Transverse colon (tissue), 4 donors: Measurements from ENCODE around the gene PITRM1. TPM values are rescaled to one million over a fixed set of nuclear protein-coding genes. Genes with fewer than 3 reads are reported as not detected.

ENCODE experiments used
- DNase-seq: peaks from one replicate; pipeline ENCODE4 v3.0.0-alpha.2; 2019
- H3K27ac ChIP-seq, 4 donors: fragments of 200-600 bp; sonication (generic); 2 replicates each; pipeline ENCODE4 v1.5.1; 2016 to 2018; ENCODE audit warnings: inconsistent platforms in 4 of 4
- H3K27me3 ChIP-seq: fragments of 200-600 bp; sonication (generic); 2 replicates; pipeline ENCODE4 v1.5.1; 2017; ENCODE audit warnings: inconsistent platforms
- H3K36me3 ChIP-seq, 4 donors: fragments of 200-600 bp; sonication (generic); 2 replicates each; pipeline ENCODE4 v1.5.1; 2017 to 2019; ENCODE audit warnings: inconsistent platforms in 4 of 4
- H3K4me1 ChIP-seq, 4 donors: fragments of 200-600 bp; sonication (generic); 2 replicates each; pipeline ENCODE4 v1.5.1; 2017 to 2020; ENCODE audit warnings: inconsistent platforms in 4 of 4
- H3K4me3 ChIP-seq, 4 donors: fragments of 200-600 bp; sonication (generic); 1 replicate in 1 of 4; 2 replicates in 3 of 4; pipeline versions ENCODE4 v1.5.1 to v1.6.1; 2017 to 2019; ENCODE audit warnings: inconsistent platforms in 4 of 4
- H3K9me3 ChIP-seq, 2 donors: fragments of 200-600 bp; sonication (generic); 2 replicates each; pipeline ENCODE4 v1.5.1; 2017 to 2019; ENCODE audit warnings: inconsistent platforms in 2 of 2
- CTCF ChIP-seq, 5 experiments: fragments of 200-600 bp in 3 of 5; fragments of 450-650 bp in 2 of 5; sonication (generic) in 3 of 5; IDR thresholded peaks; 1 replicate in 2 of 5; 2 replicates in 3 of 5; pipeline ENCODE4 v1.5.1; 2016 to 2017; ENCODE audit warnings: antibody characterized with exemption in 5 of 5, inconsistent platforms in 3 of 5, mild to moderate bottlenecking in 2 of 5, moderate library complexity in 1 of 5
- EP300 ChIP-seq: sonication (generic); formaldehyde crosslinking; IDR thresholded peaks from one replicate; pipeline ENCODE4 v1.6.1; 2017; ENCODE audit warnings: antibody characterized with exemption, low read depth
- POLR2A ChIP-seq: fragments of 450-650 bp; IDR thresholded peaks from one replicate; pipeline ENCODE4 v1.6.1; 2016; ENCODE audit warnings: antibody characterized with exemption, mild to moderate bottlenecking, moderate library complexity
- POLR2AphosphoS5 ChIP-seq, 3 donors: sonication (generic); formaldehyde crosslinking; IDR thresholded peaks; one replicate each; pipeline ENCODE4 v1.6.1; 2016; ENCODE audit warnings: antibody characterized with exemption in 3 of 3
- WGBS, 2 donors: methylation state at CpG; one replicate each; pipeline ENCODE4 v1.1.5; 2018; ENCODE audit warnings: low coverage in 1 of 2; 5-methylcytosine and 5-hydroxymethylcytosine counted together
- in situ Hi-C, 4 donors: fragments of 200-750 bp; cut with MboI; loops; one replicate each; pipeline versions ENCODE4 v1.15.0 to v1.15.1; 2017; ENCODE audit warnings: low sequenced_read_pairs in 3 of 4, low pct_ligation_motif_present in 1 of 4, low pct_unique_long_range_greater_than_20kb in 1 of 4
- intact Hi-C: fragments of 100-400 bp; cut with DNase I; formaldehyde crosslinking; loops from one replicate; pipeline ENCODE4 v1.15.1; 2023; ENCODE audit warnings: low total_unique reads
- total RNA-seq, 4 donors: library from RNA; depleted of rRNA; stranded (reverse); fragments of >200 nt; gene quantifications; one replicate each; pipeline ENCODE4 v1.1.0, GENCODE V29; 2016

PITRM1 gene
- total RNA-seq, 4 donors from 2014 or later: 50.9 to 108 (median 67.6) TPM

DNA sequence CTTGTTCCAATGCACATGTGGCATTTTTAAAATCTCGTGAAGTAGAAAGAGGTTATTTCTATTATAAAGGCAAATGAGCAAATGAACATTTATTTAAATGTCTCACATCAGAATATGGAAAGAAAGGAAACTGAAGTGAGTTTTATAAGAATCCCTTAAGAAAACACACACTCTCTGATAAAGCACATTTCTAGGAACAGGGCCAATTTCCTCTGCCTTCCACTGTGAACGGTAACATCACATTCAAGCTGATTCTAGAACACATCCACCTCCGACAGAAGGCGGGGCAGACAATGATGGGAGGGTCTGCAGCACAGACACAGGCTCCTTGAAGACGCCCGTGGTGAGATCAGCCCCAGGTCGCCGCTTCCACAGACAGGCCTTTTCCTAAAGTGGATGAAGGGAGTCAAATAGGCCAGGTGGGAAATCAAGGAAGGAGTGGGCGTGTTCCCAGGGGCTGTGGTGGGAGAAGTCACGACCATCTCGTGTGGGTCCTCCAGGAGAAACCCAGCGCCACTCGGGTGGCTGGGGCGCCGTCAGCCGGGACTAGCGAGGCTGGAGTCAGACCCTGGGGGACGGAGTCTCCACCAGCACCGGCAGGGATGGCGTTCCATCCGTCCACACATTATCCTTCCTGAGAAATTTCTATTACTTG lies 31.1 kb downstream of the PITRM1 start:
- Histone ChIP-seq H3K4me3 (no peak overlapping the region), H3K27ac (no peak overlapping the region), H3K27me3 (no peaks in the 10 kb centered on the region), H3K9me3 (no peaks in the 10 kb centered on the region), H3K36me3 (peaks cover 0 to 69% (median 30%) of the 10 kb centered on the region in 4 donors), H3K4me1 (peaks cover 0 to 6% (median 0%) of the 10 kb centered on the region in 4 donors)
- intact Hi-C loops: no loop called here
- DNase-seq: no peak
- in situ Hi-C loops: no loop called here
- WGBS, 2 donors: 80 to 90% methylated on average over 3 to 21 of the region's 21 CpGs
- TF ChIP-seq POLR2AphosphoS5 (IDR thresholded peaks at IDR 0.05): no peak
- TF ChIP-seq POLR2A: no peak
- no peak for TF ChIP-seq EP300
- TF ChIP-seq CTCF (IDR thresholded peaks at IDR 0.05): no peak

DNA sequence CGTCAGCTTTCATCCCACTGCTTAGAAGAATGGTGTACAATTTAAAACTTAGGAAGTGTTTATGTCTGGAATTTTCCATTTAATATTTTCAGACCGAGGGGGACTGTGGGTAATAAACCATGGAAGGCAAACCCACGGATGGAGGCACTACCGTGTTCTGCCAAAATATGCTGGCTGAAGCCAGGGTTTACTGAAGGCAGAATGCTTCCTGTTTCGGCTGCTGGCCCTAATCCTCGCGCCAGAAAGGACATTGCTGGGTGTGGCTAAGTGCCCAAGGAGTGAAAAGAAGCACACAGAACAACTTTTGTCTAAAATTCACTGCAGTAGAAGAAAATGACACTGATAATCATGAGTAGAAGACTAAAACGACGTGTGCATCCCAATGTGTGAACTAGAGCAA lies 32.3 kb downstream of the PITRM1 start:
- intact Hi-C loops: no loop called here
- peaks cover 0 to 6% (median 0%) of the 10 kb centered on the region in 4 donors for H3K4me1 ChIP-seq
- H3K9me3 ChIP-seq: no peaks in the 10 kb centered on the region
- peaks cover 0 to 59% (median 27%) of the 10 kb centered on the region in 4 donors for H3K36me3 ChIP-seq
- in situ Hi-C loops: no loop called here
- no peak for DNase-seq
- no peak overlapping the region for H3K4me3 ChIP-seq
- H3K27me3 ChIP-seq: no peaks in the 10 kb centered on the region
- WGBS, 2 donors: 51 to 54% methylated on average over 5 to 9 of the region's 9 CpGs
- TF ChIP-seq CTCF (IDR thresholded peaks at IDR 0.05): no peak
- peak in 1 of 3 donors; percentile 7 for TF ChIP-seq POLR2AphosphoS5 (IDR thresholded peaks at IDR 0.05)
- peak overlapping the region in 3 of 4 donors; percentile 3 to 27 (median 5) for H3K27ac ChIP-seq

- no peaks in the 10 kb centered on the region for H3K9me3 ChIP-seq
- H3K36me3 ChIP-seq: peaks cover 0 to 58% (median 26%) of the 10 kb centered on the region in 4 donors
- H3K27ac ChIP-seq: peak overlapping the region in 2 of 4 donors; percentile 5 to 27
- peaks cover 0 to 6% (median 0%) of the 10 kb centered on the region in 4 donors for H3K4me1 ChIP-seq
- no peaks in the 10 kb centered on the region for H3K27me3 ChIP-seq
- in situ Hi-C loops: no loop called here
- TF ChIP-seq POLR2AphosphoS5 (IDR thresholded peaks at IDR 0.05) (no peak), EP300 (no peak), POLR2A (no peak), CTCF (IDR thresholded peaks at IDR 0.05) (no peak)
- DNase-seq: no peak
- intact Hi-C loops: no loop called here
- no peak overlapping the region for H3K4me3 ChIP-seq
- 90% methylated on average over 10 of the region's 10 CpGs; no CpG with 5 or more reads in 1 of the 2 donors for WGBS, 2 donors
Observed at GRCh38 chr10:3139216-3139910, 33.2 kb downstream of the PITRM1 start.

DNA sequence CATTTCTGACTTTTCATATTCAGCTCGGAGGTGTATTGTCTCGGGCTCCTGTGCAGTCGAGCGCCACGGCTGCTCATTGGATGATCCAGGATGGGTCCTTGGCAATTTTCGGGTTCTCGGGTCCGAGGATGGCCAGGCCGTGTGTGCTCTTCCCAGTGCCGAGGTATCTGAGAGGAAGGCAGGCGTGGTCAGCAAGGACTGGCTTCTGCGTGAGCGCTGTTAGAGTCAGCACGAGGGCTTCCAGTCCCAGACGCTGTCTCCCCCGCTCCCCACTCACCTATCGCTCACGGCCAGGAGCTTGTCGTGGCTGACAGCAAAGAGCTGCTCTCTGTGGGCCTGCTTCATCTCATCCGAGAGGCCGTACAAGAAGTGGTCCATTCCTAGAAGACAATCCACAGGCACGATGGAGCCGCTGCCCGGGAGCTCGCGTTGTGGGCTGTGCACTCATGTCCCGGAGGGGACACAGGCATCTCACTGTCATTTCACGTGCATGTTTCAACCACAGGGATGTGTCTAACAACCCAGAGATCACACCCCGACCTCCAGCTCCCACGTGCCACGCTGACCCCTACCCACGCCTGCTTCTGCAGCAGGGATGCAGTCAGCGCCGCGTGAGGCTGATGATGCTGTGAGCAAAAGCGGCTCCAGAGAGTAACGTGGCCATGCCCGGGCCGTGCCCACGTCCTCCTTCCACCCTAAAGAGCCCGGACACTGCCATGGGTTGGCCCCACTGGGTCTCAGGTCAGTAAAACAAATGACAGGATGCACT lies 34.4 kb downstream of the PITRM1 start:
- Histone ChIP-seq H3K4me1 (peaks cover 0 to 6% (median 0%) of the 10 kb centered on the region in 4 donors), H3K9me3 (no peaks in the 10 kb centered on the region), H3K27me3 (no peaks in the 10 kb centered on the region), H3K27ac (peak overlapping the region in 3 of 4 donors; percentile 57 to 74 (median 69)), H3K4me3 (no peak overlapping the region), H3K36me3 (peaks cover 0 to 50% (median 22%) of the 10 kb centered on the region in 4 donors)
- 93 to 100% methylated on average over 2 to 41 of the region's 41 CpGs for WGBS, 2 donors
- TF ChIP-seq CTCF (IDR thresholded peaks at IDR 0.05) (no peak), EP300 (no peak), POLR2A (no peak), POLR2AphosphoS5 (IDR thresholded peaks at IDR 0.05) (no peak)
- no peak for DNase-seq
- intact Hi-C loops: no loop called here
- in situ Hi-C loops: no loop called here
